H1 (cell line): Measurements from ENCODE around the gene CEP72. TPM values are rescaled to one million over a fixed set of nuclear protein-coding genes. Genes with fewer than 3 reads are reported as not detected.
A peak's percentile ranks its signal among the peaks of the same experiment; 100 is the strongest.

ENCODE experiments used
- ASH2L ChIP-seq: fragments of 200-600, 300-600 bp; sonication (generic); IDR thresholded peaks from one replicate; pipeline ENCODE4 v1.7.1; 2017; ENCODE audit warnings: low read length
- BACH1 ChIP-seq: IDR thresholded peaks from 2 replicates; pipeline ENCODE4 v1.6.1; 2012; ENCODE audit warnings: low read length, improper control_type of control experiment
- CTCF ChIP-seq, 3 experiments: IDR thresholded peaks; 1 replicate in 2 of 3; 2 replicates in 1 of 3; pipeline versions ENCODE4 v1.5.1 to v1.6.1; 2011; ENCODE audit warnings: low read length in 3 of 3, mild to moderate bottlenecking in 3 of 3, inconsistent platforms in 2 of 3, low read depth in 1 of 3, moderate library complexity in 1 of 3; ENCODE audit not compliant: insufficient read depth in 1 of 3; ENCODE audit errors: control extremely low read depth in 1 of 3
- EP300 ChIP-seq, 2 experiments: IDR thresholded peaks; 1 replicate in 1 of 2; 2 replicates in 1 of 2; pipeline ENCODE4 v1.6.1; 2011 to 2012; ENCODE audit warnings: low read depth in 2 of 2, low read length in 2 of 2, mild to moderate bottlenecking in 2 of 2, borderline replicate concordance in 1 of 2, inconsistent platforms in 1 of 2, moderate library complexity in 1 of 2
- EZH2 ChIP-seq: fragments of 200-600 bp; sonication (generic); IDR thresholded peaks from 2 replicates; pipeline ENCODE4 v1.7.1; 2012; ENCODE audit warnings: low read depth, mild to moderate bottlenecking, moderate library complexity, low read length, inconsistent platforms; ENCODE audit not compliant: severe bottlenecking
- GABPA ChIP-seq: IDR thresholded peaks from 2 replicates; pipeline ENCODE4 v1.6.1; 2011; ENCODE audit warnings: mild to moderate bottlenecking, low read length, moderate library complexity, borderline replicate concordance; ENCODE audit not compliant: insufficient read depth
- POU5F1 ChIP-seq: IDR thresholded peaks from 2 replicates; pipeline ENCODE4 v1.6.1; 2011; ENCODE audit warnings: low read depth, mild to moderate bottlenecking, low read length, moderate library complexity
- RAD21 ChIP-seq, 2 experiments: IDR thresholded peaks in 1 of 2; conservative IDR thresholded peaks in 1 of 2; 2 replicates each; pipeline ENCODE4 v1.6.1; 2011; ENCODE audit warnings: low read depth in 2 of 2, low read length in 2 of 2, improper control_type of control experiment in 1 of 2, inconsistent platforms in 1 of 2, mild to moderate bottlenecking in 1 of 2, moderate library complexity in 1 of 2
- RFX5 ChIP-seq: IDR thresholded peaks from 2 replicates; pipeline ENCODE4 v1.6.1; 2011; ENCODE audit warnings: low read depth, low read length, improper control_type of control experiment, borderline replicate concordance
- RNF2 ChIP-seq: fragments of 200-900, 300-1000 bp; sonication (generic); IDR thresholded peaks from 2 replicates; pipeline ENCODE4 v1.7.1; 2016; ENCODE audit warnings: borderline replicate concordance, low read depth, mild to moderate bottlenecking, antibody characterized with exemption, low read length; ENCODE audit not compliant: poor library complexity, severe bottlenecking; ENCODE audit errors: missing control alignments
- SIN3A ChIP-seq, 2 experiments: IDR thresholded peaks in 1 of 2; conservative IDR thresholded peaks in 1 of 2; 2 replicates each; pipeline ENCODE4 v1.6.1; 2011 to 2012; ENCODE audit warnings: low read length in 2 of 2, improper control_type of control experiment in 1 of 2, low read depth in 1 of 2, mild to moderate bottlenecking in 1 of 2
- SP1 ChIP-seq: IDR thresholded peaks from 2 replicates; pipeline ENCODE4 v1.6.1; 2011; ENCODE audit warnings: low read depth, low read length
- SUZ12 ChIP-seq: fragments of 200-600 bp; sonication (generic); IDR thresholded peaks from 2 replicates; pipeline ENCODE4 v1.6.1; 2012; ENCODE audit warnings: mild to moderate bottlenecking, inconsistent platforms, low read length, moderate library complexity, mixed read lengths
- polyA plus RNA-seq, 7 experiments: library from polyadenylated mRNA; depleted of rRNA in 3 of 7; stranded (reverse) in 5 of 7; unstranded in 2 of 7; fragments of >200 nt in 5 of 7; fragments of 200-250 nt in 2 of 7; gene quantifications; 1 replicate in 5 of 7; 2 replicates in 1 of 7; 4 replicates in 1 of 7; pipeline versions ENCODE4 v1.2.1 to v1.2.3, GENCODE V29; 2011 to 2013; ENCODE audit warnings: missing spikeins in 2 of 7, mixed read lengths in 2 of 7
- total RNA-seq: library from RNA; stranded (reverse); fragmentation: NEBNext Ultra II Directional; extraction: Animal tissue kit (Norgen Biotek cat#: 25700); gene quantifications from 2 replicates; pipeline ENCODE4 v1.2.1, GENCODE V29; 2021
- TF ChIP-seq, protein P1 (sequence below): IDR thresholded peaks from 2 replicates; pipeline ENCODE4 v1.6.1; 2012; ENCODE audit warnings: low read length, inconsistent platforms
- TF ChIP-seq, protein P2 (sequence below): IDR thresholded peaks from 2 replicates; pipeline ENCODE4 v1.6.1; 2011; ENCODE audit warnings: low read length, improper control_type of control experiment

The CEP72 gene
- total and polyA plus RNA-seq, 2 of the 8 experiments (the other 6 are each of a cell fraction or from before 2014, with no cell fraction given) = 13.1 to 19.6 TPM

DNA sequence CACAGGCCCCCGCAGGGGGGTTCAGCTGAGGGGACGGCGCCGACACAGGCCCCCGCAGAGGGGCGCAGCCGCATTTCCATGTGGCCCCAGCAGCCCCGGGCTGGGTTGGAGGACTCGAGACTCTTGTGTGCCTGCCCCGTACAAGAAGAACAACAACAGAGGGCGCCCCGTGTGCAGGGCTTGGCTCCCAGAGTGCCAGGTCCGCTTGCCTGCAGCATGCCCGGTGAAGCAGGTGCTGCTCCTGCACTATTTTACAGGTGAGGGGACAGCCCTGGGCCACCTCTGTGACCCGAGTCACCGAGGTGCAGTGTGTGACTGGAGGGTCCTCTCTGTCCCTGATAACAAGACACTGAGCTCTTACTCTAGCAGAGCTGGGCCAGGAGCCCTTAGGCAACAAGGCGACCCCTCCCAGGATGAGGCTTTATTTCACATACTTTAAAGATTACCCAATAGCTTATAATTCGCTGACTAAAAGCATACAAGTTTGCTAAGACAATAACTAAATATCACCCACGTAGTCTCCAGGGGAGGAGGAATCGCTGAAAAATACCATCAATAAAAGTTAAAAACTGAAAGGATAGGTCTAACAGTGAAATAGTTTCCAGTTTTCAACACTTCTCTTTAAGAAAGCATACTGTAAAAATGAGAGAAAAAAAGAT lies 46.2 kb upstream of the CEP72 start (continued):
- TF ChIP-seq, protein P1, sequence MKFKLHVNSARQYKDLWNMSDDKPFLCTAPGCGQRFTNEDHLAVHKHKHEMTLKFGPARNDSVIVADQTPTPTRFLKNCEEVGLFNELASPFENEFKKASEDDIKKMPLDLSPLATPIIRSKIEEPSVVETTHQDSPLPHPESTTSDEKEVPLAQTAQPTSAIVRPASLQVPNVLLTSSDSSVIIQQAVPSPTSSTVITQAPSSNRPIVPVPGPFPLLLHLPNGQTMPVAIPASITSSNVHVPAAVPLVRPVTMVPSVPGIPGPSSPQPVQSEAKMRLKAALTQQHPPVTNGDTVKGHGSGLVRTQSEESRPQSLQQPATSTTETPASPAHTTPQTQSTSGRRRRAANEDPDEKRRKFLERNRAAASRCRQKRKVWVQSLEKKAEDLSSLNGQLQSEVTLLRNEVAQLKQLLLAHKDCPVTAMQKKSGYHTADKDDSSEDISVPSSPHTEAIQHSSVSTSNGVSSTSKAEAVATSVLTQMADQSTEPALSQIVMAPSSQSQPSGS = no peak
- TF ChIP-seq RFX5 (no peak), RNF2 (no peak), SIN3A (conservative IDR thresholded peaks at IDR 0.05 in 1 of 2, IDR thresholded peaks at IDR 0.05 in 1 of 2; ENCODE audit: low read depth in 1 of 2, low read length in 2 of 2) (no peak), GABPA (peak; percentile 49; the same call in 1 of the 2 replicates), SUZ12 (no peak), ASH2L (no peak), SP1 (no peak), POU5F1 (no peak), CTCF (IDR thresholded peaks at IDR 0.05; ENCODE audit: control extremely low read depth in 1 of 3, insufficient read depth in 1 of 3, low read depth in 1 of 3, low read length in 3 of 3) (peak; percentile 39 to 47 (median 39)), RAD21 (IDR thresholded peaks at IDR 0.05 in 1 of 2, conservative IDR thresholded peaks at IDR 0.05 in 1 of 2; ENCODE audit: low read depth in 2 of 2, low read length in 2 of 2) (peak; percentile 47 to 65), EP300 (IDR thresholded peaks at IDR 0.05; ENCODE audit: borderline replicate concordance in 1 of 2, low read depth in 2 of 2, low read length in 2 of 2) (no peak), BACH1 (no peak), EZH2 (no peak)
- TF ChIP-seq, protein P2, sequence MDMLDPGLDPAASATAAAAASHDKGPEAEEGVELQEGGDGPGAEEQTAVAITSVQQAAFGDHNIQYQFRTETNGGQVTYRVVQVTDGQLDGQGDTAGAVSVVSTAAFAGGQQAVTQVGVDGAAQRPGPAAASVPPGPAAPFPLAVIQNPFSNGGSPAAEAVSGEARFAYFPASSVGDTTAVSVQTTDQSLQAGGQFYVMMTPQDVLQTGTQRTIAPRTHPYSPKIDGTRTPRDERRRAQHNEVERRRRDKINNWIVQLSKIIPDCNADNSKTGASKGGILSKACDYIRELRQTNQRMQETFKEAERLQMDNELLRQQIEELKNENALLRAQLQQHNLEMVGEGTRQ = no peak
